IMR-90 (cell line): Measurements from ENCODE around the gene WIPF2. TPM values are rescaled to one million over a fixed set of nuclear protein-coding genes. Genes with fewer than 3 reads are reported as not detected.

Experiments used
- ATAC-seq: fragments of 200-7000 bp; cut with Tn5 transposase; 2 replicates; pipeline ENCODE4 v1.9.1; 2020; ENCODE audit warnings: low read depth, mild to moderate bottlenecking, moderate library complexity
- BruUV-seq: library from RNA; stranded (reverse); fragments of 400-500 nt; replicated peaks from 2 replicates; lab custom pipeline; 2021; lab: Mats Ljungman, UMichigan
- CTCF ChIA-PET: fragments of 300-600 bp; formaldehyde crosslinking; extraction: SDS; loops from one replicate; lab custom pipeline; 2021; ENCODE audit warnings: antibody characterized with exemption; lab: Yijun Ruan, JAX
- POLR2A ChIA-PET: fragments of 300-600 bp; sonication (Branson Sonifier 250); formaldehyde crosslinking; loops from one replicate; lab custom pipeline; 2022; ENCODE audit warnings: antibody characterized with exemption; ENCODE audit not compliant: unreplicated experiment; lab: Charles Lee
- DNase-seq: peaks from one replicate; pipeline ENCODE4 v3.0.0; 2013
- H2AFZ ChIP-seq: replicated peaks from 2 replicates; pipeline ENCODE3; 2013; ENCODE audit warnings: low read length, mild to moderate bottlenecking; ENCODE audit not compliant: poor library complexity
- H2AK5ac ChIP-seq: 2 replicates; pipeline ENCODE4 v1.6.1; 2013; ENCODE audit warnings: low read depth, low read length, inconsistent platforms
- H2AK9ac ChIP-seq: replicated peaks from 2 replicates; pipeline ENCODE3; 2013; ENCODE audit warnings: mild to moderate bottlenecking, low read depth, low read length, moderate library complexity; ENCODE audit not compliant: poor library complexity
- H2BK120ac ChIP-seq: 2 replicates; pipeline ENCODE4 v1.6.1; 2013; ENCODE audit warnings: low read depth, low read length, inconsistent platforms
- H2BK15ac ChIP-seq: 3 replicates; pipeline ENCODE4 v1.6.1; 2013; ENCODE audit warnings: low read depth, low read length, inconsistent platforms
- H2BK20ac ChIP-seq: 2 replicates; pipeline ENCODE4 v1.6.1; 2013; ENCODE audit warnings: low read depth, mild to moderate bottlenecking, inconsistent platforms, low read length, moderate library complexity
- H2BK5ac ChIP-seq: 2 replicates; pipeline ENCODE4 v1.6.1; 2013; ENCODE audit warnings: mild to moderate bottlenecking, low read depth, low read length, inconsistent platforms; ENCODE audit not compliant: poor library complexity, severe bottlenecking
- H3K14ac ChIP-seq: replicated peaks from 2 replicates; pipeline ENCODE4 v1.6.1; 2013; ENCODE audit warnings: low read depth, low read length, inconsistent platforms
- H3K18ac ChIP-seq: 2 replicates; pipeline ENCODE4 v1.6.1; 2013; ENCODE audit warnings: low read depth, low read length, control low read depth
- H3K23ac ChIP-seq: 2 replicates; pipeline ENCODE4 v1.6.1; 2013; ENCODE audit warnings: low read depth, low read length, inconsistent platforms
- H3K27ac ChIP-seq: 2 replicates; pipeline ENCODE4 v1.5.1; 2013; ENCODE audit warnings: mild to moderate bottlenecking, control low read depth, low read length; ENCODE audit not compliant: insufficient read depth
- H3K27me3 ChIP-seq: 2 replicates; pipeline ENCODE4 v1.6.1; 2013; ENCODE audit warnings: low read length; ENCODE audit not compliant: control insufficient read depth, insufficient read depth
- H3K36me3 ChIP-seq: 2 replicates; pipeline ENCODE4 v1.6.1; 2013; ENCODE audit warnings: low read length, mixed read lengths; ENCODE audit not compliant: control insufficient read depth, insufficient read depth
- H3K4ac ChIP-seq: 2 replicates; pipeline ENCODE4 v1.6.1; 2013; ENCODE audit warnings: low read depth, low read length, inconsistent platforms
- H3K4me1 ChIP-seq: 2 replicates; pipeline ENCODE4 v1.6.1; 2013; ENCODE audit warnings: low read length, mixed read lengths; ENCODE audit not compliant: control insufficient read depth, insufficient read depth
- H3K4me2 ChIP-seq: 2 replicates; pipeline ENCODE4 v1.6.1; 2013; ENCODE audit warnings: low read depth, mild to moderate bottlenecking, control low read depth, low read length, moderate library complexity
- H3K4me3 ChIP-seq: 2 replicates; pipeline ENCODE4 v1.5.1; 2013; ENCODE audit warnings: low read depth, mild to moderate bottlenecking, control low read depth, low read length, moderate library complexity; ENCODE audit not compliant: insufficient read depth
- H3K56ac ChIP-seq: 2 replicates; pipeline ENCODE4 v1.6.1; 2013; ENCODE audit warnings: low read length, inconsistent platforms; ENCODE audit not compliant: insufficient read depth; ENCODE audit errors: extremely low read depth
- H3K79me1 ChIP-seq, 2 experiments: 2 replicates each; pipeline ENCODE4 v1.6.1; 2013; ENCODE audit warnings: low read length in 2 of 2, inconsistent platforms in 1 of 2, low read depth in 1 of 2
- H3K9ac ChIP-seq: 2 replicates; pipeline ENCODE4 v1.6.1; 2013; ENCODE audit warnings: low read depth, low read length, control low read depth
- H3K9me1 ChIP-seq: 2 replicates; pipeline ENCODE4 v1.6.1; 2013; ENCODE audit warnings: low read length, inconsistent platforms; ENCODE audit not compliant: insufficient read depth
- H3K9me3 ChIP-seq: 2 replicates; pipeline ENCODE4 v1.6.1; 2013; ENCODE audit warnings: low read length; ENCODE audit not compliant: control insufficient read depth, insufficient read depth
- H4K20me1 ChIP-seq: 2 replicates; pipeline ENCODE4 v1.6.1; 2013; ENCODE audit warnings: low read length, inconsistent platforms; ENCODE audit not compliant: insufficient read depth
- H4K5ac ChIP-seq: 2 replicates; pipeline ENCODE4 v1.6.1; 2013; ENCODE audit warnings: mild to moderate bottlenecking, low read depth, low read length, control low read depth
- H4K8ac ChIP-seq, 2 experiments: 2 replicates each; pipeline ENCODE4 v1.6.1; 2013; ENCODE audit warnings: low read depth in 2 of 2, low read length in 2 of 2, control low read depth in 1 of 2, inconsistent platforms in 1 of 2
- H4K91ac ChIP-seq: 2 replicates; pipeline ENCODE4 v1.6.1; 2013; ENCODE audit warnings: low read depth, low read length, inconsistent platforms; ENCODE audit not compliant: insufficient read depth
- BHLHE40 ChIP-seq: fragments of 150-350 bp; IDR thresholded peaks from 2 replicates; pipeline ENCODE4 v1.6.1; 2016; ENCODE audit warnings: mild to moderate bottlenecking, low read depth, low read length
- CEBPB ChIP-seq: IDR thresholded peaks from 2 replicates; pipeline ENCODE4 v1.6.1; 2012; ENCODE audit warnings: low read depth, low read length, improper control_type of control experiment
- FOS ChIP-seq: fragments of 150-350 bp; IDR thresholded peaks from 2 replicates; pipeline ENCODE4 v1.6.1; 2016; ENCODE audit warnings: low read depth, low read length
- MAFK ChIP-seq: IDR thresholded peaks from 2 replicates; pipeline ENCODE4 v1.6.1; 2012; ENCODE audit warnings: low read depth, low read length, improper control_type of control experiment
- MAZ ChIP-seq: IDR thresholded peaks from 2 replicates; pipeline ENCODE4 v1.6.1; 2012; ENCODE audit warnings: low read depth, mild to moderate bottlenecking, low read length, improper control_type of control experiment, moderate library complexity, borderline replicate concordance
- MXI1 ChIP-seq: IDR thresholded peaks from 2 replicates; pipeline ENCODE4 v1.6.1; 2012; ENCODE audit warnings: low read depth, mild to moderate bottlenecking, low read length, moderate library complexity, borderline replicate concordance
- NFE2L2 ChIP-seq: fragments of 150-350 bp; IDR thresholded peaks from 2 replicates; pipeline ENCODE4 v1.6.1; 2016; ENCODE audit warnings: low read depth, mild to moderate bottlenecking, low read length
- POLR2A ChIP-seq: IDR thresholded peaks from 2 replicates; pipeline ENCODE4 v1.6.1; 2012; ENCODE audit warnings: mild to moderate bottlenecking, low read depth, low read length
- RAD21 ChIP-seq: IDR thresholded peaks from 2 replicates; pipeline ENCODE4 v1.6.1; 2012; ENCODE audit warnings: low read length, improper control_type of control experiment
- RCOR1 ChIP-seq: IDR thresholded peaks from 2 replicates; pipeline ENCODE4 v1.6.1; 2012; ENCODE audit warnings: mild to moderate bottlenecking, low read length, improper control_type of control experiment; ENCODE audit not compliant: insufficient replicate concordance
- USF2 ChIP-seq: fragments of 150-350 bp; IDR thresholded peaks from 2 replicates; pipeline ENCODE4 v1.6.1; 2017; ENCODE audit warnings: mild to moderate bottlenecking, antibody characterized with exemption, low read length, low read depth
- WGBS, 2 experiments: methylation state at CpG; one replicate each; pipeline versions ENCODE4 v1.1.5 to v1.1.7; 2013; ENCODE audit warnings: missing lambda C conversion rate in 2 of 2; ENCODE audit not compliant: insufficient read length in 1 of 2; ENCODE audit errors: extremely low coverage in 2 of 2; 5-methylcytosine and 5-hydroxymethylcytosine counted together
- dilution Hi-C: fragments of 300-500 bp; cut with HindIII; formaldehyde crosslinking; loops from one replicate; pipeline ENCODE4 v1.14.3; 2018; ENCODE audit warnings: low sequenced_read_pairs; ENCODE audit not compliant: unreplicated experiment
- in situ Hi-C: fragments of 300-500 bp; cut with MboI; formaldehyde crosslinking; loops from 3 replicates; pipeline ENCODE4 v1.14.3; 2019; ENCODE audit warnings: low sequenced_read_pairs, inconsistent platforms, mixed read lengths
- intact Hi-C: fragments of 100-400 bp; cut with micrococcal nuclease; formaldehyde crosslinking; loops from 2 replicates; pipeline ENCODE4 v1.10.0; 2022
- polyA plus RNA-seq, 3 experiments: library from polyadenylated mRNA; depleted of rRNA; stranded (reverse); fragments of >200 nt; gene quantifications; 2 replicates each; pipeline ENCODE4 v1.2.3, GENCODE V29; 2012; ENCODE audit warnings: low replicate concordance in 1 of 3
- total RNA-seq: library from RNA; depleted of rRNA; stranded (reverse); fragments of >200 nt; gene quantifications from 2 replicates; pipeline ENCODE4 v1.2.3, GENCODE V29; 2012

The WIPF2 gene
- total and polyA plus RNA-seq, 2 of the 4 experiments (the other 2 are of a cell fraction) = 2.0 to 8.9 TPM

DNA sequence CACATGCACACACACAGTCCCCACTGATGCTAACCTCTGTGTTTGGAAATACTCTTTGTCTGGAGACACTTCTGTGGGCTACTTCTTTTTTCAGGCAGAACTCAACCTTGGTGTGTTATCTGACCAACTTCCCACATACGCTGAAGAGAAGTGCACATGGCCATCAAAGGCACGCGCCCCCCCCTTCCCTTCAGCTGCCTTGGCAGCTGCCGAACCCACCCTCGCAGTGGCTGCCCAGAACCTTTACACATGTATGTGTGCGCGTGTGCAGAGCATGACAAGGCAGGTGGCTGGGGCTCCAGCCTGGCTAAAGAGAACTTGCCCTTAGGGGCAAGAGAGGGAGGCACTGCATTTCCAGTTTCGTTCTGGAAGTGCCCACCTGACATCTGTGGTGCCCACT, 37.9 kb upstream of the WIPF2 start:
- 93% methylated on average over 3 of the region's 8 CpGs; no CpG with 5 or more reads in 1 of the 2 experiments for WGBS, 2 experiments
- Histone ChIP-seq H2AFZ (no peak overlapping the region), H2AK5ac (no peak overlapping the region), H2BK15ac (no peak overlapping the region), H3K36me3 (peaks cover 9% of the 10 kb centered on the region; the same call in 1 of the 2 replicates), H3K56ac (no peak overlapping the region), H4K5ac (no peak overlapping the region), H2BK5ac (no peak overlapping the region), H2AK9ac (no peak overlapping the region), H3K4me2 (no peak overlapping the region), H4K20me1 (peaks cover 10% of the 10 kb centered on the region), H4K91ac (no peak overlapping the region), H3K23ac (no peak overlapping the region), H3K4ac (no peak overlapping the region), H4K8ac (no peak overlapping the region), H3K9me3 (no peaks in the 10 kb centered on the region), H3K9ac (no peak overlapping the region), H3K18ac (no peak overlapping the region), H3K4me1 (peaks cover 17% of the 10 kb centered on the region), H3K27me3 (no peaks in the 10 kb centered on the region), H3K79me1 (peaks cover 0 to 10% of the 10 kb centered on the region in 2 experiments; a peak in 1 of 4 replicates), H2BK20ac (no peak overlapping the region), H2BK120ac (no peak overlapping the region), H3K4me3 (no peak overlapping the region), H3K9me1 (peaks cover 8% of the 10 kb centered on the region; the same call in 1 of the 2 replicates), H3K27ac (no peak overlapping the region), H3K14ac (no peak overlapping the region)
- POLR2A ChIA-PET = no interaction called here
- DNase-seq (no peak), ATAC-seq (no peak)
- dilution Hi-C loops (no loop called here), intact Hi-C loops (no loop called here), in situ Hi-C loops (no loop called here)
- TF ChIP-seq NFE2L2 = no peak
- no peak for TF ChIP-seq FOS
- TF ChIP-seq POLR2A = no peak
- TF ChIP-seq MAFK = no peak
- no peak for TF ChIP-seq MXI1
- no peak for TF ChIP-seq MAZ
- no peak for TF ChIP-seq RAD21
- TF ChIP-seq USF2 = no peak
- TF ChIP-seq BHLHE40 = no peak
- no peak for TF ChIP-seq RCOR1
- no peak for TF ChIP-seq CEBPB
- BruUV-seq = no TSS peak
- CTCF ChIA-PET = no interaction called here
